IMR-90 (cell line): ENCODE measurements around the gene BSND. TPM values are rescaled to one million over a fixed set of nuclear protein-coding genes. Genes with fewer than 3 reads are reported as not detected.

Source experiments
- ATAC-seq: fragments of 200-7000 bp; cut with Tn5 transposase; 2 replicates; pipeline ENCODE4 v1.9.1; 2020; ENCODE audit warnings: low read depth, mild to moderate bottlenecking, moderate library complexity
- BruUV-seq: library from RNA; stranded (reverse); fragments of 400-500 nt; replicated peaks from 2 replicates; lab custom pipeline; 2021; lab: Mats Ljungman, UMichigan
- CTCF ChIA-PET: fragments of 300-600 bp; formaldehyde crosslinking; extraction: SDS; loops from one replicate; lab custom pipeline; 2021; ENCODE audit warnings: antibody characterized with exemption; lab: Yijun Ruan, JAX
- POLR2A ChIA-PET: fragments of 300-600 bp; sonication (Branson Sonifier 250); formaldehyde crosslinking; loops from one replicate; lab custom pipeline; 2022; ENCODE audit warnings: antibody characterized with exemption; ENCODE audit not compliant: unreplicated experiment; lab: Charles Lee
- DNase-seq: peaks from one replicate; pipeline ENCODE4 v3.0.0; 2013
- H2AFZ ChIP-seq: replicated peaks from 2 replicates; pipeline ENCODE3; 2013; ENCODE audit warnings: low read length, mild to moderate bottlenecking; ENCODE audit not compliant: poor library complexity
- H2AK5ac ChIP-seq: 2 replicates; pipeline ENCODE4 v1.6.1; 2013; ENCODE audit warnings: low read depth, low read length, inconsistent platforms
- H2AK9ac ChIP-seq: replicated peaks from 2 replicates; pipeline ENCODE3; 2013; ENCODE audit warnings: mild to moderate bottlenecking, low read depth, low read length, moderate library complexity; ENCODE audit not compliant: poor library complexity
- H2BK120ac ChIP-seq: 2 replicates; pipeline ENCODE4 v1.6.1; 2013; ENCODE audit warnings: low read depth, low read length, inconsistent platforms
- H2BK15ac ChIP-seq: 3 replicates; pipeline ENCODE4 v1.6.1; 2013; ENCODE audit warnings: low read depth, low read length, inconsistent platforms
- H2BK20ac ChIP-seq: 2 replicates; pipeline ENCODE4 v1.6.1; 2013; ENCODE audit warnings: low read depth, mild to moderate bottlenecking, inconsistent platforms, low read length, moderate library complexity
- H2BK5ac ChIP-seq: 2 replicates; pipeline ENCODE4 v1.6.1; 2013; ENCODE audit warnings: mild to moderate bottlenecking, low read depth, low read length, inconsistent platforms; ENCODE audit not compliant: poor library complexity, severe bottlenecking
- H3K14ac ChIP-seq: replicated peaks from 2 replicates; pipeline ENCODE4 v1.6.1; 2013; ENCODE audit warnings: low read depth, low read length, inconsistent platforms
- H3K18ac ChIP-seq: 2 replicates; pipeline ENCODE4 v1.6.1; 2013; ENCODE audit warnings: low read depth, low read length, control low read depth
- H3K23ac ChIP-seq: 2 replicates; pipeline ENCODE4 v1.6.1; 2013; ENCODE audit warnings: low read depth, low read length, inconsistent platforms
- H3K27ac ChIP-seq: 2 replicates; pipeline ENCODE4 v1.5.1; 2013; ENCODE audit warnings: mild to moderate bottlenecking, control low read depth, low read length; ENCODE audit not compliant: insufficient read depth
- H3K27me3 ChIP-seq: 2 replicates; pipeline ENCODE4 v1.6.1; 2013; ENCODE audit warnings: low read length; ENCODE audit not compliant: control insufficient read depth, insufficient read depth
- H3K36me3 ChIP-seq: 2 replicates; pipeline ENCODE4 v1.6.1; 2013; ENCODE audit warnings: low read length, mixed read lengths; ENCODE audit not compliant: control insufficient read depth, insufficient read depth
- H3K4ac ChIP-seq: 2 replicates; pipeline ENCODE4 v1.6.1; 2013; ENCODE audit warnings: low read depth, low read length, inconsistent platforms
- H3K4me1 ChIP-seq: 2 replicates; pipeline ENCODE4 v1.6.1; 2013; ENCODE audit warnings: low read length, mixed read lengths; ENCODE audit not compliant: control insufficient read depth, insufficient read depth
- H3K4me2 ChIP-seq: 2 replicates; pipeline ENCODE4 v1.6.1; 2013; ENCODE audit warnings: low read depth, mild to moderate bottlenecking, control low read depth, low read length, moderate library complexity
- H3K4me3 ChIP-seq: 2 replicates; pipeline ENCODE4 v1.5.1; 2013; ENCODE audit warnings: low read depth, mild to moderate bottlenecking, control low read depth, low read length, moderate library complexity; ENCODE audit not compliant: insufficient read depth
- H3K56ac ChIP-seq: 2 replicates; pipeline ENCODE4 v1.6.1; 2013; ENCODE audit warnings: low read length, inconsistent platforms; ENCODE audit not compliant: insufficient read depth; ENCODE audit errors: extremely low read depth
- H3K79me1 ChIP-seq, 2 experiments: 2 replicates each; pipeline ENCODE4 v1.6.1; 2013; ENCODE audit warnings: low read length in 2 of 2, inconsistent platforms in 1 of 2, low read depth in 1 of 2
- H3K9ac ChIP-seq: 2 replicates; pipeline ENCODE4 v1.6.1; 2013; ENCODE audit warnings: low read depth, low read length, control low read depth
- H3K9me1 ChIP-seq: 2 replicates; pipeline ENCODE4 v1.6.1; 2013; ENCODE audit warnings: low read length, inconsistent platforms; ENCODE audit not compliant: insufficient read depth
- H3K9me3 ChIP-seq: 2 replicates; pipeline ENCODE4 v1.6.1; 2013; ENCODE audit warnings: low read length; ENCODE audit not compliant: control insufficient read depth, insufficient read depth
- H4K20me1 ChIP-seq: 2 replicates; pipeline ENCODE4 v1.6.1; 2013; ENCODE audit warnings: low read length, inconsistent platforms; ENCODE audit not compliant: insufficient read depth
- H4K5ac ChIP-seq: 2 replicates; pipeline ENCODE4 v1.6.1; 2013; ENCODE audit warnings: mild to moderate bottlenecking, low read depth, low read length, control low read depth
- H4K8ac ChIP-seq, 2 experiments: 2 replicates each; pipeline ENCODE4 v1.6.1; 2013; ENCODE audit warnings: low read depth in 2 of 2, low read length in 2 of 2, control low read depth in 1 of 2, inconsistent platforms in 1 of 2
- H4K91ac ChIP-seq: 2 replicates; pipeline ENCODE4 v1.6.1; 2013; ENCODE audit warnings: low read depth, low read length, inconsistent platforms; ENCODE audit not compliant: insufficient read depth
- NFE2L2 ChIP-seq: fragments of 150-350 bp; IDR thresholded peaks from 2 replicates; pipeline ENCODE4 v1.6.1; 2016; ENCODE audit warnings: low read depth, mild to moderate bottlenecking, low read length
- POLR2A ChIP-seq: IDR thresholded peaks from 2 replicates; pipeline ENCODE4 v1.6.1; 2012; ENCODE audit warnings: mild to moderate bottlenecking, low read depth, low read length
- WGBS, 2 experiments: methylation state at CpG; one replicate each; pipeline versions ENCODE4 v1.1.5 to v1.1.7; 2013; ENCODE audit warnings: missing lambda C conversion rate in 2 of 2; ENCODE audit not compliant: insufficient read length in 1 of 2; ENCODE audit errors: extremely low coverage in 2 of 2; 5-methylcytosine and 5-hydroxymethylcytosine counted together
- dilution Hi-C: fragments of 300-500 bp; cut with HindIII; formaldehyde crosslinking; loops from one replicate; pipeline ENCODE4 v1.14.3; 2018; ENCODE audit warnings: low sequenced_read_pairs; ENCODE audit not compliant: unreplicated experiment
- in situ Hi-C: fragments of 300-500 bp; cut with MboI; formaldehyde crosslinking; loops from 3 replicates; pipeline ENCODE4 v1.14.3; 2019; ENCODE audit warnings: low sequenced_read_pairs, inconsistent platforms, mixed read lengths
- intact Hi-C: fragments of 100-400 bp; cut with micrococcal nuclease; formaldehyde crosslinking; loops from 2 replicates; pipeline ENCODE4 v1.10.0; 2022
- polyA plus RNA-seq, 3 experiments: library from polyadenylated mRNA; depleted of rRNA; stranded (reverse); fragments of >200 nt; gene quantifications; 2 replicates each; pipeline ENCODE4 v1.2.3, GENCODE V29; 2012; ENCODE audit warnings: low replicate concordance in 1 of 3
- total RNA-seq: library from RNA; depleted of rRNA; stranded (reverse); fragments of >200 nt; gene quantifications from 2 replicates; pipeline ENCODE4 v1.2.3, GENCODE V29; 2012
- TF ChIP-seq, protein P1 (sequence below): conservative IDR thresholded peaks from 2 replicates; pipeline ENCODE4 v1.5.1; 2012; ENCODE audit warnings: mild to moderate bottlenecking, low read depth, low read length, improper control_type of control experiment
- TF ChIP-seq, protein P2 (sequence below): fragments of 150-350 bp; IDR thresholded peaks from 2 replicates; pipeline ENCODE4 v1.6.1; 2016; ENCODE audit warnings: low read depth, mild to moderate bottlenecking, low read length, moderate library complexity, borderline replicate concordance

Gene BSND
- total and polyA plus RNA-seq, 2 of the 4 experiments (the other 2 are of a cell fraction) = not detected

DNA sequence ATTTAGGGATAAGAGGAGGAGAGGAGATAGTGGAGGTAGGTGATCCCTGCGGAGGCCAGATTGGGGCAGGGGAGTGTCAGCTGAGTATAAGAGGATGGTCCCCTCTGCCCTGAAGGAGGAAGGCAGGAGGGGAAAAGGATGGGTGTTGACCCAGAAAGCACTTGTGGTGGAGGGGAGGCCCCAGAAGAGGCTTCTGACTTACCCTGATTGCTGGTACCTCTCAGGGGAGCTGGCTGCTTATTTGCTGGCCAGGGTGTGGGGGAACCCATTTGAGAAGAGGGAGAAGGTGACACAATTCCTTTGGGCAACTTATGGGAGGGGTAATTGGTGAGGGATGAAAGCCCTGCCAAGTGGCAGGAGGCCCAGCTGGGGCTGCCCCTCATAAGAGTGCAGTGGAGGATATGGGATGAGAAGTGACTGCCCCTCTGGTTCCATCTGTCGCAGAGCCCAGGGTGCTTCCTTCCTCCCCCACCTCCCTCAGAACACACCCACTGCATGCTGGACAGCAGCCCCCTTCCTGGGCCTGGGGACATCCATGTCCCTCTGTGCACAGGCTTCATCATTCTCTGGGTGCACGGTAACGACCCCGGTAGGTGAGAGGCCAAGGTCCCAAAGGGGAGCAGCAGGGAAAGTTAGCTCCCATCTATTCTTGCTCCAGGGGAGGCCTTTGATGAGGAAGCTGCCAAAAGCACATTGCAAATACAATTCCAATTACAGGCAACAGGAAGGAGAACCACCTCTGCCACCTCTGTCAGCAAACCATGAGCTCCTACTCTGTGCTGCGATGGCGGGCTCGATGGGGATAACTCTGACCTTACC is 39.2 kb downstream of the BSND start (continued):
- TF ChIP-seq NFE2L2 = no peak

DNA sequence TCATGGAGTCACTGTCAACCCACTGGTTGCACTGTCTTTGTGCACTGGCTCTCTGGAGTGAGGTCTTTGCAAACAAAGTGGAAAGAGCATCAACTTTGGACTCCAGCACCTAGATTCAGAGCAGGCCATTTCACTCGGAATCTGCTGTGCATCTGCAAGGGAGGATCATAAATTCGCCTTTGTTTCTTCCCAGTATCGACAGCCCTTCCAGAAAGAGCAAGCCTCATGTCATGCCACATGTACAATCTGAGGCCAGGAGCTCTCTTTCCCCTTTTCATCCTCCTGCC is 39.8 kb downstream of the BSND start:
- no peak for ATAC-seq
- no peak overlapping the region for H3K18ac ChIP-seq
- DNase-seq = no peak
- no peak overlapping the region for H3K56ac ChIP-seq
- no TSS peak for BruUV-seq
- CTCF ChIA-PET = no interaction called here
- no peak overlapping the region for H3K4ac ChIP-seq
- no peak overlapping the region for H4K91ac ChIP-seq
- H3K9me1 ChIP-seq = peaks cover 3% of the 10 kb centered on the region; the same call in 1 of the 2 replicates
- no peak overlapping the region for H4K5ac ChIP-seq
- peaks cover 86% of the 10 kb centered on the region for H3K27me3 ChIP-seq
- H3K27ac ChIP-seq = no peak overlapping the region
- no peak overlapping the region for H3K4me2 ChIP-seq
- H2AK5ac ChIP-seq = no peak overlapping the region
- no CpG with 5 or more reads among the region's 3 CpGs for WGBS, 2 experiments
- no peak for TF ChIP-seq POLR2A
- TF ChIP-seq, protein P1, sequence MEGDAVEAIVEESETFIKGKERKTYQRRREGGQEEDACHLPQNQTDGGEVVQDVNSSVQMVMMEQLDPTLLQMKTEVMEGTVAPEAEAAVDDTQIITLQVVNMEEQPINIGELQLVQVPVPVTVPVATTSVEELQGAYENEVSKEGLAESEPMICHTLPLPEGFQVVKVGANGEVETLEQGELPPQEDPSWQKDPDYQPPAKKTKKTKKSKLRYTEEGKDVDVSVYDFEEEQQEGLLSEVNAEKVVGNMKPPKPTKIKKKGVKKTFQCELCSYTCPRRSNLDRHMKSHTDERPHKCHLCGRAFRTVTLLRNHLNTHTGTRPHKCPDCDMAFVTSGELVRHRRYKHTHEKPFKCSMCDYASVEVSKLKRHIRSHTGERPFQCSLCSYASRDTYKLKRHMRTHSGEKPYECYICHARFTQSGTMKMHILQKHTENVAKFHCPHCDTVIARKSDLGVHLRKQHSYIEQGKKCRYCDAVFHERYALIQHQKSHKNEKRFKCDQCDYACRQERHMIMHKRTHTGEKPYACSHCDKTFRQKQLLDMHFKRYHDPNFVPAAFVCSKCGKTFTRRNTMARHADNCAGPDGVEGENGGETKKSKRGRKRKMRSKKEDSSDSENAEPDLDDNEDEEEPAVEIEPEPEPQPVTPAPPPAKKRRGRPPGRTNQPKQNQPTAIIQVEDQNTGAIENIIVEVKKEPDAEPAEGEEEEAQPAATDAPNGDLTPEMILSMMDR = no peak
- TF ChIP-seq, protein P2, sequence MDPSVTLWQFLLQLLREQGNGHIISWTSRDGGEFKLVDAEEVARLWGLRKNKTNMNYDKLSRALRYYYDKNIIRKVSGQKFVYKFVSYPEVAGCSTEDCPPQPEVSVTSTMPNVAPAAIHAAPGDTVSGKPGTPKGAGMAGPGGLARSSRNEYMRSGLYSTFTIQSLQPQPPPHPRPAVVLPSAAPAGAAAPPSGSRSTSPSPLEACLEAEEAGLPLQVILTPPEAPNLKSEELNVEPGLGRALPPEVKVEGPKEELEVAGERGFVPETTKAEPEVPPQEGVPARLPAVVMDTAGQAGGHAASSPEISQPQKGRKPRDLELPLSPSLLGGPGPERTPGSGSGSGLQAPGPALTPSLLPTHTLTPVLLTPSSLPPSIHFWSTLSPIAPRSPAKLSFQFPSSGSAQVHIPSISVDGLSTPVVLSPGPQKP = no peak
- H2AFZ ChIP-seq = peak overlapping the region; percentile 32
- no peaks in the 10 kb centered on the region for H3K36me3 ChIP-seq
- no peak overlapping the region for H4K8ac ChIP-seq
- dilution Hi-C loops = no loop called here
- no peak overlapping the region for H2AK9ac ChIP-seq
- no peaks in the 10 kb centered on the region for H3K9me3 ChIP-seq
- H3K14ac ChIP-seq = no peak overlapping the region
- H3K79me1 ChIP-seq = no peaks in the 10 kb centered on the region
- no peak overlapping the region for H2BK20ac ChIP-seq
- peaks cover 2% of the 10 kb centered on the region; the same call in 1 of the 2 replicates for H3K4me1 ChIP-seq
- H3K4me3 ChIP-seq = no peak overlapping the region
- no peak overlapping the region for H2BK5ac ChIP-seq
- H2BK120ac ChIP-seq = no peak overlapping the region
- 0 out of 2 replicates have a peak, but pooled peaks cover 4% of the 10 kb centered on the region for H4K20me1 ChIP-seq
- intact Hi-C loops = no loop called here
- no peak overlapping the region for H3K9ac ChIP-seq
- in situ Hi-C loops = no loop called here
- POLR2A ChIA-PET = no interaction called here
- no peak overlapping the region for H2BK15ac ChIP-seq
- H3K23ac ChIP-seq = no peak overlapping the region
